H1 (cell line): ENCODE results near the gene RPRML. TPM values are rescaled to one million over a fixed set of nuclear protein-coding genes. Genes with fewer than 3 reads are reported as not detected.

ENCODE experiments used
- BACH1 ChIP-seq: IDR thresholded peaks from 2 replicates; pipeline ENCODE4 v1.6.1; 2012; ENCODE audit warnings: low read length, improper control_type of control experiment
- BRCA1 ChIP-seq: IDR thresholded peaks from 2 replicates; pipeline ENCODE4 v1.6.1; 2012; ENCODE audit warnings: low read depth, low read length, improper control_type of control experiment
- CHD7 ChIP-seq: fragments of 300-600 bp; sonication (generic); IDR thresholded peaks from 2 replicates; pipeline ENCODE4 v1.7.1; 2012; ENCODE audit warnings: low read length, moderate library complexity, mild to moderate bottlenecking, inconsistent platforms; ENCODE audit not compliant: insufficient replicate concordance
- E2F6 ChIP-seq: IDR thresholded peaks from 2 replicates; pipeline ENCODE4 v1.6.1; 2012; ENCODE audit warnings: inconsistent platforms
- KDM1A ChIP-seq: fragments of 200-600, 300-600 bp; sonication (generic); IDR thresholded peaks from 2 replicates; pipeline ENCODE4 v1.7.1; 2016; ENCODE audit warnings: mild to moderate bottlenecking, low read length, borderline replicate concordance
- RXRA ChIP-seq: IDR thresholded peaks from 2 replicates; pipeline ENCODE4 v1.6.1; 2011; ENCODE audit warnings: low read depth, mild to moderate bottlenecking, low read length, moderate library complexity; ENCODE audit not compliant: insufficient read depth
- TAF7 ChIP-seq: optimal IDR thresholded peaks from 2 replicates; pipeline ENCODE3; 2011; ENCODE audit warnings: low read depth, mild to moderate bottlenecking, inconsistent platforms, low read length, moderate library complexity, borderline replicate concordance
- polyA plus RNA-seq, 7 experiments: library from polyadenylated mRNA; depleted of rRNA in 3 of 7; stranded (reverse) in 5 of 7; unstranded in 2 of 7; fragments of >200 nt in 5 of 7; fragments of 200-250 nt in 2 of 7; gene quantifications; 1 replicate in 5 of 7; 2 replicates in 1 of 7; 4 replicates in 1 of 7; pipeline versions ENCODE4 v1.2.1 to v1.2.3, GENCODE V29; 2011 to 2013; ENCODE audit warnings: missing spikeins in 2 of 7, mixed read lengths in 2 of 7
- total RNA-seq: library from RNA; stranded (reverse); fragmentation: NEBNext Ultra II Directional; extraction: Animal tissue kit (Norgen Biotek cat#: 25700); gene quantifications from 2 replicates; pipeline ENCODE4 v1.2.1, GENCODE V29; 2021

Gene RPRML
- total and polyA plus RNA-seq, 2 of the 8 experiments (the other 6 are each of a cell fraction or from before 2014, with no cell fraction given), result 3.5 to 5.5 TPM

GRCh38 chr17:46935658-46936266, 43.3 kb downstream of the RPRML start (continued):
- TF ChIP-seq CHD7 (no peak), E2F6 (no peak), BACH1 (no peak), KDM1A (no peak), RXRA (no peak), TAF7 (no peak), BRCA1 (no peak)
